ENCODE measurements around the gene SLC4A8.
A peak's percentile ranks its signal among the peaks of the same experiment; 100 is the strongest.
"Not testable (repeated sequence)": the region's sequence is repeated elsewhere in the genome, so short reads cannot be mapped to it uniquely, and the experiment has no call there.

SLC4A8 gene

GRCh38 chr12:51482929-51483697 is 58.5 kb downstream of the SLC4A8 start:
- peak; percentile 23 for DNase-seq

GRCh38 chr12:51484119-51484518 is 59.5 kb downstream of the SLC4A8 start:
- DNase-seq: no peak

DNA sequence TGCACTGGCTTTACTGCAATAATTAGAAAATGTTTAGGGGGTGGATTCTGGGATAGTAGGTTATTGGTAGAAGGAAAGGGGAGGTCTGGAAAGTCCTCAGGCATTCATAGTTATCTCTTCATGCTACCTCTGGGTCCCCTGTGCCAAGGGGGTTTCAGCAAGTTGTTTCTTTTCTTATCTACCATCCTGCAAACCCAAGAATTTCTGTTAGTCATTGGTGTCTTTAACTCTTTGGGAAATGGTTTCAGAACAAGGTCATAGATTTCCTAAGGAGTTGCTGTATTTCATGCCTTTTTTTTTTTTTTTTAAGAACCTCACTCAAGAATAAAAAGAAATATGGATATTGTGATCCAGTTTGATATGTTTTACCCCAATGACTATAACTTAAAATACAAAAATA is 63.6 kb downstream of the SLC4A8 start:
- no peak for DNase-seq

GRCh38 chr12:51493281-51493680 is 68.7 kb downstream of the SLC4A8 start:
- peak; percentile 66 for DNase-seq

GRCh38 chr12:51496895-51497294 is 72.3 kb downstream of the SLC4A8 start:
- no peak for DNase-seq

- no peak for DNase-seq
Measured at GRCh38 chr12:51504851-51505250, 80.2 kb downstream of the SLC4A8 start.

DNA sequence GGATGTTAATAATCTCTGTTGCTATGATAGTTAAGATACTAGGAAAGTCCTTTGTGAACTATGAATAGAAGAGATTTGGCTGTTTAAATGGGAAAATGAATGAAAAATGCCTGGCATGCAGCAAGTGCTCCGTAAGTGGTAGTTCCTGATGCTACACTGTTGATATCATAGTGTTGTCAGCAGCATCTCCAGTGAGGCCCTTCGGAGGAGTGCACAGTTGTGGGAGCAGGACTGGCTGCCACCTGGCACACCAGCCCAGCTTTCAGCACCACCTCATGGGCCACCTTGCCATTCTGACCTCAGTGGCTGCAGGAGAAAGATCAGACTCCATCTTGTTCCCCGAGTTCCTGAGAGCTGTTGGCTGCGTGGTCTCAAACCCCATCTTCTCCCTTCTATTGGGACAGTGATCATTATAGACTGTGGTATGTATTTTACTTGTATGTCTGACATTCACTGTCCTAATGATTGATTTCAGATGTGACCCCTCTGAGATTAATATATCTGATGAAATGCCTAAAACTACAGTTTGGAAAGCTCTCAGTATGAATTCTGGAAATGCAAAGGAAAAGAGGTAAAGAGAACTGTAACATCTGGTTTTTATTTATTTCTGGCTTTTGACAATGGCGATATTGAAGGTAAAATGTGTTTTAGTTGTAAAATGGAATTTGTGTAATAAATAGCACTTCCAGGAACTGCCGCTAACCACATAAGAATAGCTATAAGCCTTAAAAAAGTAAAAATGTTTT is 80.9 kb downstream of the SLC4A8 start:
- no peak for DNase-seq

GRCh38 chr12:51507178-51507577 is 82.5 kb downstream of the SLC4A8 start:
- DNase-seq: no peak

DNA sequence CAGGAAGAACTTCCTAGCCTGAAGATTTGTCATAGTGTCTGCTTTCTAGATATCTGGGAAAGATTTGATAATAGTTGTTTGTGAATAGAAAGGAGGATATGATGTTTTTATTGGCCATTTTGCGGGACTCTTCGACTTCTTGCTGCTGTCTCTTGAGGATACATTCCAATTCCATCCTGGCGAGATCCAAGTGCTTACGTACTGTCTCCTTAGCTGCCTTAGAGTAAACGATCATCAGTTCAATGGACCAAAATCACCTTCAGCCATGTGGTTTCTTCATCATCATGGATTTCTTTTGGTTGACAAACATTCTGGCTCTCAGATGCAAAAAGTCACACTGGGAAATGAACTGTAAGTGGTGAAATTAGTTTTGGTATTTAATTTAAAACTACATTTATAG is 83.7 kb downstream of the SLC4A8 start:
- DNase-seq: no peak

- DNase-seq: no peak
Measured at GRCh38 chr12:51511546-51512260, 87.1 kb downstream of the SLC4A8 start.

GRCh38 chr12:51512438-51512837 is 87.8 kb downstream of the SLC4A8 start:
- no peak for DNase-seq

GRCh38 chr12:51515037-51515436 is 90.4 kb downstream of the SLC4A8 start:
- DNase-seq: not testable (repeated sequence)

GRCh38 chr12:51517316-51517715 is 92.7 kb downstream of the SLC4A8 start:
- DNase-seq: no peak

- DNase-seq: no peak
Measured at GRCh38 chr12:51517800-51518199, 93.2 kb downstream of the SLC4A8 start.

- no peak for DNase-seq
Measured at GRCh38 chr12:51519755-51520154, 95.1 kb downstream of the SLC4A8 start.

- DNase-seq: no peak
Measured at GRCh38 chr12:51520576-51521325, 96.1 kb downstream of the SLC4A8 start.

- no peak for DNase-seq
Measured at GRCh38 chr12:51521554-51522276, 97.1 kb downstream of the SLC4A8 start.

- peak; percentile 84 for DNase-seq
Measured at GRCh38 chr12:51522696-51523095, 98.1 kb downstream of the SLC4A8 start.

- peak; percentile 65 for DNase-seq
Measured at GRCh38 chr12:51524386-51524901, 99.8 kb downstream of the SLC4A8 start.

DNA sequence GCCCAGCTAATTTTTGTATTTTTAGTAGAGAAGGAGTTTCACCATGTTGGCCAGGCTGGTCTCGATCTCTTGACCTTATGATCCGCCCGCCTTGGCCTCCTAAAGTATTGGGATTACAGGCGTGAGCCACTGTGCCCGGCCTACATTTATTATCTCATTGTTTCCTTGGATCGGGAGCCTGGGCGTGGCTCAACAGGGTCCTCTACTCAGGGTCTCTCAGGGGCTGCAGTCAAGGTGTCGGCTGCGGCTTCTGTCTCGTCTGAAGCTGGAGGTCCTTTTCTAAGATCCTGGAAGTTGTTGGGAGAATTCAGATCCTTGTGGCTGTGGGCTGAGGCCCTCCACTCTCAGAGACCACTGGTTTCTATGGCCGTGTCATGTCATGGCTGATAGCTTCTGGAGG is 100.9 kb downstream of the SLC4A8 start:
- no peak for DNase-seq

DNA sequence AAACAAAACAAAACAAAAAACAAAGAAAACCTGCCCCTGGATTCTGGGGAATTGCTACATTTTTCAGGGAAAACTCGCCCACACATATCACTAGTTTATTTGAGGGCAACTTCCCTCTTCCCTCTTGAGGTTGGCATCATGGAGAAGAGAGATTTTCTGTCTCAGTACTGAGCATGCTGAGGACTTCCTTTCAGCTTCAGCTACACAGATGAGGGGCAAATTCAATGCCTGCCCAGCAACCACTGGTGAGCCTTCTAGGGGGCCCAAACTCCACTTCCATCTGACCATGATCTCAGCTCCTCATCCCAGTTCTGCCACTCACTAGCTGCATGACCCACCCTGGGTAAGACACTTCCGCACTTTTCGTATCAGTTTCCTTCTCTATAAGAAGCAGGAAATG is 103.3 kb downstream of the SLC4A8 start:
- DNase-seq: no peak
